GM21390 (cell line): ENCODE results near the gene KCNN3.
"Not testable (repeated sequence)": the region's sequence is repeated elsewhere in the genome, so short reads cannot be mapped to it uniquely, and the experiment has no call there.

ENCODE experiments used
- ATAC-seq: cut with Tn5 transposase; IDR thresholded peaks from one replicate; pipeline ENCODE4 v1.9.1; 2021; ENCODE audit not compliant: unreplicated experiment

Gene KCNN3

DNA sequence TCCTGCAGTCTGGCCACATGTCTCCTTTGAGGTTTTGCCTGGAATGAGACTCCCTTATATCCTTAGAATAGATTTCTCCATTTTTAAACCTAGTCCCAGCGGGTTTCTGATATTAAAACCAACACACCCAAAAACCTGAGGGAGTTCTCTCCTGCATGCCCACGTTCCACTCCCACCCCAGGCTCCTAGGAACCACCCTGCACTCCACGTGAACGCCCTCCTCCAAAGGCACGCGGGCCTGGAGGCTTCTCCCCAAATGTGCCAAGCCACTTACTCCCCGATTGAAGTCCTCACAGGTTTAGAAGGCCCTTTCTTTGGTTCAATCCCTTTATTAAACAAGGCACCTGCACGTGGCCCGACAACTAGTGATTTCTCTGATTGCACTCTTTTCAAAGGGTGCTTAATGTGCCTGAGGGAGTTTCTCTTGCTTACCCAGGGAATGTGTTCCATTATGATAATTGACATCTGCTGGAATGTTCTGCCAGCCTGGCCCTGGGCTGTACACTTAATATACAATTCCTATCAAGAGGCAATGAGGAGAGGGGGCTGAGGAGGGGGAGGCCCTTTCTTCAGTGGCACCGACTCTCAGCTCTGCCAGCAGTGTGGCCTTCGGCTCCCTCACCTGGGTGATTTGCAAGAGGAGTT lies 157.8 kb downstream of the KCNN3 start:
- no peak for ATAC-seq

DNA sequence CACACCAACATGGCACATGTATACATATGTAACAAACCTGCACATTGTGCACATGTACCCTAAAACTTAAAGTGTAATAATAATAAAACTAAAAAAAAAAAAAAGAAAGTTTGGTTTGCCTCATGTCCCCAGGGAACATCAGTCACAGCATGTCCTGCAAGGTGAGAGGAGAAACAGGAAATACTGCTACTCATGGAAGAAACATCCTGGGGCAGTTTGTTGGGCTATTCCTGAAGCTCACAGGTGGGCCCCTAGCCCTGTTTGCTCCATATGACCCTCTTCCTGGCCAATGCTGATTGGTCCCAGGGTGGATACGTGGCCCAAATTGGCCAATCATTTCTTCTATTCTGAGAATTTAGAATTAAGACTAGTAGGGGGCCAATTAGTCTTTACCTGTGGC lies 158.7 kb downstream of the KCNN3 start:
- no peak for ATAC-seq

DNA sequence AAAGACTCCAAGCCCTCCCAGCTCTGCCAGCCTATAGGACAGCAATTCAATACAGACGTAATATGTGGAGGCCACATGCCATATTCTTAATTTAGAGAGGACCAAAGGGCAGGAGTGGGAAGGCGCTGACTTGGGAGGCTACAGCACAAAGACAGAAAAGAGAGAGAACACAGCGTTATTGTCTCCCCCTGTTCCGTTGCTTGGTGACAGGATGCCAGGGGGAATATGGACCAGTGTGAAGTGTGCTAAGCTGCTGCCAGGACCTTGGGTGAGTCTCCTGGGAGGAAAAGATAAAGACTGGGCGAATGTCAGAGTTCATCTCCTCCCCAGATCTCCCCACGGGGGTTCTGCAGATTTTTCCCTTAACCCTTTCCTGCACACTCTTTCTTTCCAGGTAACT lies 160.0 kb downstream of the KCNN3 start:
- no peak for ATAC-seq

DNA sequence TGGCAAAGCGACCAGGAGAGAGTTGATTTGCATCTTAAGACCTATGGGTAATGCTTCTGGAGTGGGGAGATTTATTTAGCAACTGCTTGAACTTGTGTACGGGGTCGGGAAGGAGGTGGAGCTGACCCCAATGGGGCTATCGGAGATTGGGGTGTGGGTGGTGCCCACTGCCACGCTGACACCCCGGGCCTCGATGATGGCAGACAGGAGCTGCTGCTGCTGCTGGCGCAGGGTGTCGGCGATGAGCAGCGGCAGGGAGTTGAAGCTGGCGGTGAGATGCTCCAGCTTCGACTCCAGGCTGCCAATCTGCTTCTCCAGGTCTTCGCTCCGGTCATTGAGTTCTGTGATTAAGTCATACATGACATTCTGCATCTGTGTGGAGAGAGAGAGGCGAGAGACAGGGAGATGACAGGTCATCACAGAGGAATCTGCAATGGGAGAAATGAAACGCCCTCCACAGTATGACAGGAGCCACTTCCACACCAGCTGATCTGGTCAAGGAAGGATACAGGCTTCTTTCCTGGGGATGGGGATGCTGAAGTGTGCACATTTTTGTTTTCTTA lies 162.1 kb downstream of the KCNN3 start:
- no peak for ATAC-seq

DNA sequence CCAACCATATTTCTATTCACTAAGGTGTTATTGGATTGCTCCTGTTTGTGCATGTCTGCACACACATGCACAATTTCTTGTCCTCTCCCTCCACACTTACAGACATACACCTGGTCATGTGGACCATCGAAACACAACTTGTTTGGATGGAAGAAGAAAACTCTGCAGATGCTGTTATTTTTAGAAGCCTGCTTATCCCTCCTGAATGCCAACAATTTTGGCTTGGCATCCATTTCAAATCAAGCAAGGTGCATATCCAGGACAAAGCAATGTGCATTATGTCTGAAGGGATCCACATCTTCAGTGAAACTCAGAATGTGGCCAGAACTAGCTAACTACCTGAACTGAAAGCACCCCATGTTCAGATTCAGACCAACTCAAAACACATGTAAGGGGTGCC lies 163.2 kb downstream of the KCNN3 start:
- no peak for ATAC-seq

DNA sequence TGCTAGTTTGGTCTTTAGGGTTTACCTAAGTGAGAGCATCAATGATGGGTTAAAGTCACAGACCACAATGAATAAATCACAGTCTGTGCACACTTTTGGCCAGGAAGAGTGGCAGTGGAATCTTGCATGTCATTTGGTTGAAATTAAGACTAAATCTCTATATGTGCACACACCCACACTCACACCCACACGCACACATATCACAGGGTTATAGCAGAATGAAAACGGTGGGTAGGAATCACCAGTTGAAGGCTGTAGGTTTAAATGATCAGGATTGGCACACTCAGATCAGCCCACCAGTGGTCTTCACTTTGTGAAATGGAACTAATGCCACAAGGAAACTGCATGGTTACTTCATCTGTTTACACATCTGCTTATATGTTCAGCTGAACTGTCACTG lies 164.5 kb downstream of the KCNN3 start:
- ATAC-seq: no peak

DNA sequence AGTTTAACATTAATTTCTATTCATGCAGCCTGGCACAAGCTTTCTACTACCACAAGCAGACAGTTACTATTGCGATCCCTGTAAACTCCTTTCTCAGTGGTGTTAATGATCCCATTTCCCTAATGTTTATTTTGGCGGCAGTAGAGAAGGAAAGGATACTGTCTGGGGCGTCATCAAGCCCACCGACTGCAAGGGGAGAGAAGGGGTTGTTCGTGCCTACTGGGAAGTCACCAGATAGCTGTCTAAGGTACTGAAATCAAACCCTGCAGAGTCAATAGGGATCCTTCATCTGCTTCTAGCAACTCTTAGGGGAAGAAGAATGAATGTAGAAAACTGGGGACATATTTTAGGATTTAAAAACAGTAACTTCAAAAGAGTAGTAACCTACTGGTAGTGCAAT lies 166.9 kb downstream of the KCNN3 start:
- no peak for ATAC-seq

DNA sequence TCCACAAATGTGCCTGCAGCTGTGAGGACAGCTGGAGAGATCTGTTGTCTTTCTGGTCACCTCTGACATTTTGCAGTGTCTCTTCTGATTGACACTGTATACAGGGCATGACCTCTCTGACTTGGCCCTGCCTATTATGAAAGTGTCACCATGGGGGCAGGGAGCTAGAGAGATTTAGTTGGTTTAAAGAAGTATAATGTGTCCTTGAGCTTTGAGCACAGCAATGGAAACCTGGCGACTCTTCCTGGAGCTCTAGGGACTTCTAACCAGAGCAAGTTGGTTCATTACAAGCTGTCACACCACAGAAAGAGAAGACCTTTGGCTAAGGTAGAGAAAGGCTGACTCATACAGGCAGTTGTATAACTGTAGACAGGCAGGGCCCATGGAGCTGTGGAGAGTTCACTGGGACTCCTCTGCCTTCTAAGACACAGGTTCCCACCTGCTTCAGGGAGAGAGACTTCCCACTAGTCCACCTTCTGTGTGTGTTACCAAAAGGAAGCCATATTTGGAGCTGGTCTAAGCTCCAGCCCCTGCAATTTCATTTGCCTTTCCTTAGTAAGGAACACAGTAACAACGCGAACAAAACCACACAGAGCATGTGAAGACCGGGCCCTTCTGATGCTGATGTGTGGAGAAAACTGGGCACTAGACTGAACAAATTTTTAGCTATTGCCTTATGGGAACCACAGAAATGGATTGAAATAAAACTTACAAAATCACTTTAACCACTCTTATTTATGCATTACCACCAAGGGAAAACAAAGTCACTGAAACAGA lies 171.6 kb downstream of the KCNN3 start:
- no peak for ATAC-seq

DNA sequence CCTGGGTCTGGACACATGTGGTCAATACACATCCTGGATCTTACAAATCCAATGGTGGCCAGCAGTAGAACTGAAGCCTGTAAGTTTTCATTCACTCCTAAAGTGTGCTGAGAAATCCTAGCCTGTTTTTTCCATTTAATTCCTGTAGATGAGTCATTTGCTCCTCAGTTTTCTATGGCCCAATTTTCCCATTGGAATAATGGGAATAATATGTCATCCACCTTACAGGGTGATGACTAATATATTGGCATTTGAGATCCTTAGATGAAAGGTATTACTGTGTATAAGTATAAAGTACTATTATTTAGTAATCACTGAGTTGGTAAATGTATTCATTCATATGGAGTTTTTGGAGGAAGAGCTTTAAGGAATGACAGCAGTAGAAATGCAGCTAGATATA lies 172.4 kb downstream of the KCNN3 start:
- ATAC-seq: no peak

DNA sequence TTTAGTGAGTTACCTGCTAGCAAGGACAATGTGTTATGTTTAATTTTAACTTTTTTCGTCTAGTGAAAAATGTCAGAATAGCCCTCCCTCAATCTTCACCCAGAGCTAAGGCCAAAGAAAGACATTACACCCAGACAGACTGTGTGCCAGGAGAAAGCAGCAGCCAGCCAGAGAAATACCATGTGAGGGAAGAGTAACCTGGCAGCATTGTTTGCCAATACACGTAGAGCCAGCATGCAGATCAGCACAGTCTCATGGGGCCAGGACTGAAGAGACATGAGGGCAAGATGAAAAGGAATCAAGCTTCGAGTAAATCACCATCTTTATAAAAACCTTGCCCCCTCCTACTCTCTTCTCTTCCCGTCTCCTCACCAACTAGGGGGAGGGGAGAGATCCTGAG lies 173.6 kb downstream of the KCNN3 start:
- no peak for ATAC-seq

DNA sequence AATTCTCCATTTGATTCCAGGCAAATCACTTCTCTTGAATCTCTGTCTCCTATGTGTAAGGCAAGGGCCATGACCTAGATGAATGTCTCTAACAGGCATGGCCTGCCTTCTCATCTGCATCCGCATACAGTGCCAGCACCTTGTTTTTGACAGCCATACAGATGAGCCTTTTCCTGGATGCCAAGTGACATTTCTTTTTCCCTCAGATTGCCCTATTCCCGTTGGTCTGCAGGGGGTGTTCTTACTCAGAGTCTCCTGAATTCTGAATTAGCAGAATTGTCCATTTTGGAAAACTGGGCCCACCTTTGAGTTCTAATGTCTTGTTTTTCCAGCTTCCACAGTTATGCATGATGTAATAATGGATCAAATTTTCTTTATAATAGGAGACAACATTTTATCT lies 174.1 kb downstream of the KCNN3 start:
- ATAC-seq: no peak

DNA sequence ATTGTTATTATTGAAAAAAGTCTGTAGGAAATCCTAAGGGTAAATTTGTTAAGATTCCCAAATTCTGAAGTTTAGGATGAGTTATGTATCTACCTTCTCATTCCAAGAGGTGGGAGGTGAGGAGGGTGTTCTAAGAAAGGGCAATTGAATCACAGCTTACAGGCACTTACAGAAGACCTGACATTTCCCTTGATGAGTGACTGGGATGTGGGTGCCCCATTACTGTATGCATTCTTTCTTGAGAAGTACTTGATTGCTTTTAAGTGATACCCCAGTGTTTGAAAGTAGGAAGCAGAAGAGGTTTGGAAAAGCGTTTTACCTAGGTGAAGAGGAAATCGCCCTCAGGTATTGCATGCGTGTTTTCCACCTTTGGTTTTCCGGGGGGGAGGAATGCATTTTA lies 175.1 kb downstream of the KCNN3 start:
- ATAC-seq: no peak

DNA sequence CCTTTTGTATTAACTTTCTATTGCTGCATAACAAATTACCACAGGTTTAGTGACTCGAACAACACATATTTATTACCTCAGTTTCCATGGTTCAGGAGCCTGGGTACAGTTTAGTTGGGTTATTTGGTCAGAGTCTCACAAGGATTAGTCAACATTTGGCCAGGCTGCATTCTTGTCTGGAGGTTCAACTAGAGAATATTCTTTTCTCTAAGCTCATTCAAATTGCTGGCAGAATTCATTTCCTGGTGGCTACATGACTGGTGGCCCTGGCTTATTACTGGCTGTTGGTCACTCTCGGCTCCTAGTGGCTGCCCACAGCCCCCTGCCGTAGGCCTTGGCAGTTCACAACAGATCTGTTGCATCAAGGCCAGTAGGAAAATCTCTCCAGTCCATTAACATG lies 181.0 kb downstream of the KCNN3 start:
- no peak for ATAC-seq

DNA sequence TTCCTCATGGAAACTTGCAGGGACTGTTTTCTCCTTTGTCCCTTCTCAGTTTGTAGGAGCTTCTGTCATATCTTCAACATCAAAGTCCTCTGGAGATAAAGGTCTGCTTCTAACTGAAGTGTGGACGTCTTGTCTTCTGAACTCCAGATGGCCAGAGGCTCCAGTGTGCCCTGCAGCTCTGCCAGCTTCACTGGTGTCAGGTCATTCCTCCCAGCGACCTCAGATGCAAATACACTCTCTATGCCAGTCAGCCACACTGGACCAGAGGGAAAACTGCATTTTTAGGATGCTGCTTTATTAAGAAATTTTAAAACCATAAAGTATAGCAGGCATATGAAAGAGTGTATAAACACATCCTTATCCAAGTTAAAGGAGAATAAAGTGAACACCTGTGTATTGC lies 183.6 kb downstream of the KCNN3 start:
- no peak for ATAC-seq

DNA sequence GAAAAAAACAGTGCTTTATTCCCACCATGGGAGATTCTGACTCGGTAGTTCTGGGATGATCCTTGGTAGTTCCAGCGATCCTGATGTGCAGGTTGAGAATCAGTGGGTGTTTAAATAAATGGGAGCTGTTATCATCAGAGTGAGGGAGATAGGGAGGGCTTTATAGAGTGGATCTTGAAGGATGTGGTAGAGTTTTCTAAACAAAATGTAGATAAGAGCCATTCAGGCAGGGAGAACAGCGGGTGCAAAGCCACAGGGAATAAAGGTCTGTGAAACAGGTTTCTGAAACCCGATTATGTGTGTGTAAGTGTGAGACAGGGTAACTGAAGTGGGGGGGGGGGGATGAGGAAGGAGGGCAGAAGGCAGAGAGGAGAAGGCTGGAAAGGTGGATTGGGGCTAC lies 186.3 kb downstream of the KCNN3 start:
- no peak for ATAC-seq

DNA sequence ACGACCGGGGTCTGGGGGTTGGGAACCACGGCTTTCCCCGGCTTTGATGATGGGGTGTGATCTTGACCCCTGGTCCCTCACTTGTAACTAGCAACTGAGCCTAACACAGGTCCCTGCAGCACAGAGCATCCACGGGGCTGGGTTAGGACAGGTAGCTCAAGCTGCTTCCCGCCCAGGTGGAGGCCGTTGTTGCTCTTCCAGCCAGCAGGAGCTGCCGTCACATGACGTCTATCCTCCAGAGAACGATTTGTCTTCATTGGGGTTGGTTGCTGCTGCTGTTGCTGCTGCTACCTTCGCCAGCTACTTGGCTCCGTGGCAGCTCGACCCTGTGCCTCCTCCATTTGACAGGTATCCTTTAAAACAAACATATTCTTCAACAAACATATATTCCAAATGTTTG lies 187.8 kb downstream of the KCNN3 start:
- no peak for ATAC-seq

DNA sequence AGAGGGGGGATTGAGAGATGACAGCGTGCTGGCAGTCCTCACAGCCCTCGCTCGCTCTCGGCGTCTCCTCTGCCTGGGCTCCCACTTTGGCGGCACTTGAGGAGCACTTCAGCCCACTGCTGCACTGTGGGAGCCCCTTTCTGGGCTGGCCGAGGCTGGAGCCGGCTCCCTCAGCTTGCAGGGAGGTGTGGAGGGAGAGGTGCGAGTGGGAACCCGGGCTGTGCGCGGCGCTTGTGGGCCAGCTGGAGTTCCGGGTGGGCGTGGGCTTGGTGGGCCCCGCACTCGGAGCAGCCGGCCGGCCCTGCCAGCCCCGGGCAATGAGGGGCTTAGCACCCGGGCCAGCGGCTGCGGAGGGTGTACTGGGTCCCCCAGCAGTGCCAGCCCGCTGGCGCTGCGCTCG lies 192.2 kb downstream of the KCNN3 start:
- not testable (repeated sequence) for ATAC-seq

DNA sequence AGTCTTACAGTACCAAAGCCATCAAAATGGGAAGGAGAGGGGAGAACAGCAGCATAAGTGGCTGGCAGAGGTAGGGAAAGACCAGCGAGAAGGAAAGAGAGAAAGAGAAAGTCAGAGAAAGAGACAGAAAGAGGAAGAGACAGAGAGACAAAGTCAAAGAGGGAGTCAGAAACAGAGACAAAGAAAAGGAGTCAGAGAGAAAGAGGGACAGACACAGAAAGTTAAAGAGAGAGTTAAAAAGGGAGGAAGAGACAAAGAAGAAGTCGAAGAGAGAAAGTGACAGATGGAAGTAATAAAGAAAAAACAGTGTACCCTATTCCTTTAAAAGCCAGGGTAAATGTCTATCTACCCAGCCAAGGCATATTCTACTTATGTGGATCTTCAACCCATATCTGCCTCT lies 193.2 kb downstream of the KCNN3 start:
- not testable (repeated sequence) for ATAC-seq

DNA sequence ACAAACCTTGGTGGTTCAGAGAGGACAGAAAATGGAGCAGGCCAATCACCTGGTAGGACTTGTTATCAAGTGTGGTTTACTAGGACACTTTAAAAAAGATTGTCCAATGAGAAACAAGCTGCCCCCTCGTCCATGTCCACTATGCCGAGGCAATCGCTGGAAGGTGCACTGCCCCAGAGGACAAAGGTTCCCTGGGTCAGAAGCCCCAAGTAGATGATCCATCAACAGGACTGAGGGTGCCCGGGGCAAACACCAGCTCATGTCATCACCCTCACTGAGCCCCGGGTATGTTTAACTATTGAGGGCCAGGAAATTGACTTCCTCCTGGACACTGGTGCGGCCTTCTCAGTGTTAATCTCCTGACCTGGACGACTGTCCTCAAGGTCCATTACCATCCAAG lies 195.6 kb downstream of the KCNN3 start:
- ATAC-seq: not testable (repeated sequence)

DNA sequence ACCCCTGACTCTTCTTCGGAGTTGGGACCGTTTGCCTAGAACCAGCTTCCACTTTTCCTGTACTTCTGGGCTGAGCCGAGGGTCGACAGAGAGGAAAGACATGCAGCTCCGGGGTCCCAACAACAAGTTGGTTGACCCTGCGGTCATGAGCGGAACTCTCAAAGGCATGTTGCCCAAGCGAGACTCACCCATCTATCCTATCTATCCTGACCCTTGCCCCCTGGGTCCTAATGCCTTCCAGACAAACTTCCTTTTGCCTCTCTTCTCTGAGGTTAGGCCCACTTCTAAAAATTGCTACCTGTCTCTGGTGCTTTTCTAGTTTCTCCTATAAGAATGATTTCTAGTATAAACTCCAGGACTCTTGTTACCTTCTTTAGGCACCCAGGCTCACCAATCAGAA lies 197.8 kb downstream of the KCNN3 start:
- ATAC-seq: not testable (repeated sequence)

DNA sequence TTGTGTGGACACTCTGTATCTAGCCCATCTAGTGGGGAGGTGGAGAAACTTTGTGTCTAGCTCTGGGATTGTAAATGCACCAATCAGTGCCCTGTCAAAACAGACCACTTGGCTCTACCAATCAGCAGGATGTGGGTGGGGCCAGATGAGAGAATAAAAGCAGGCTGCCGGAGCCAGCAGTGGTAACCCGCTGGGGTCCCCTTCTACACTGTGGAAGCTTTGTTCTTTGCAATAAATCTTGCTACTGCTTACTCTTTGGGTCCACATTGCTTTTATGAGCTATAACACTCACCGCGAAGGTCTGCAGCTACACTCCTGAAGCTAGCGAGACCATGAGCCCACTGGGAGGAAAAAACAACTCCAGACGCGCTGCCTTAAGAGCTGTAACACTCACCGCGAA lies 198.7 kb downstream of the KCNN3 start:
- ATAC-seq: not testable (repeated sequence)
